H1 (cell line): ENCODE results near the gene RPIA. TPM values are rescaled to one million over a fixed set of nuclear protein-coding genes. Genes with fewer than 3 reads are reported as not detected.

Experiments used
- CTCF ChIA-PET: fragments of 300-600 bp; sonication (Branson Sonifier 250); formaldehyde crosslinking; loops from one replicate; lab custom pipeline; 2021; ENCODE audit not compliant: partially characterized antibody; lab: Charles Lee
- POLR2A ChIA-PET: fragments of 300-600 bp; sonication (Branson Sonifier 250); formaldehyde crosslinking; loops from one replicate; lab custom pipeline; 2021; ENCODE audit warnings: inconsistent platforms; ENCODE audit not compliant: partially characterized antibody; lab: Charles Lee
- DNase-seq, 2 experiments: peaks; one replicate each; pipeline versions ENCODE4 v3.0.0 to v3.0.0-alpha.2; 2010 to 2022; ENCODE audit warnings: low spot score in 2 of 2, low read depth in 1 of 2, mixed read lengths in 1 of 2
- FAIRE-seq: peaks from 2 replicates; lab custom pipeline; 2011; peaks lifted over from hg19 to GRCh38; lab: Jason Lieb, UNC
- H2AFZ ChIP-seq: 2 replicates; pipeline ENCODE4 v1.8.1; 2012; ENCODE audit warnings: low read length, inconsistent platforms
- H2AK5ac ChIP-seq: 2 replicates; pipeline ENCODE4 v1.6.1; 2013; ENCODE audit warnings: low read depth, low read length
- H2BK120ac ChIP-seq: replicated peaks from 2 replicates; pipeline ENCODE3; 2013; ENCODE audit warnings: low read depth, low read length, inconsistent platforms
- H2BK12ac ChIP-seq: 2 replicates; pipeline ENCODE4 v1.6.1; 2013; ENCODE audit warnings: low read depth, low read length
- H2BK15ac ChIP-seq: 2 replicates; pipeline ENCODE4 v1.6.1; 2013; ENCODE audit warnings: low read length
- H2BK20ac ChIP-seq: 2 replicates; pipeline ENCODE4 v1.6.1; 2013; ENCODE audit warnings: low read length
- H2BK5ac ChIP-seq: 2 replicates; pipeline ENCODE4 v1.6.1; 2013; ENCODE audit warnings: low read depth, low read length
- H3K14ac ChIP-seq: 2 replicates; pipeline ENCODE4 v1.6.1; 2013; ENCODE audit warnings: inconsistent platforms; ENCODE audit not compliant: insufficient read length
- H3K18ac ChIP-seq: 2 replicates; pipeline ENCODE4 v1.6.1; 2013; ENCODE audit warnings: low read length; ENCODE audit errors: extremely low read depth
- H3K23ac ChIP-seq: 2 replicates; pipeline ENCODE4 v1.6.1; 2013; ENCODE audit warnings: inconsistent platforms; ENCODE audit not compliant: insufficient read length
- H3K23me2 ChIP-seq: 2 replicates; pipeline ENCODE4 v1.6.1; 2013; ENCODE audit warnings: low read depth, low read length
- H3K27ac ChIP-seq: 2 replicates; pipeline ENCODE4 v1.6.1; 2011; ENCODE audit warnings: low read depth, low read length, inconsistent platforms
- H3K27me3 ChIP-seq, 4 experiments: replicated peaks in 1 of 4; 1 replicate in 1 of 4; 2 replicates in 3 of 4; pipeline versions ENCODE4 v1.6.1 to v1.8.1; 2011 to 2013; ENCODE audit warnings: low read length in 3 of 4, mild to moderate bottlenecking in 3 of 4, inconsistent platforms in 2 of 4, mixed read lengths in 2 of 4, moderate library complexity in 1 of 4; ENCODE audit not compliant: control insufficient read depth in 3 of 4, insufficient read depth in 3 of 4; ENCODE audit errors: extremely low read depth in 1 of 4
- H3K36me3 ChIP-seq, 4 experiments: 2 replicates each; pipeline versions ENCODE4 v1.6.1 to v1.8.1; 2011 to 2013; ENCODE audit warnings: mild to moderate bottlenecking in 4 of 4, low read length in 3 of 4, moderate library complexity in 2 of 4, control low read depth in 1 of 4, inconsistent platforms in 1 of 4; ENCODE audit not compliant: insufficient read depth in 4 of 4, control insufficient read depth in 2 of 4
- H3K4ac ChIP-seq: replicated peaks from 2 replicates; pipeline ENCODE3; 2013; ENCODE audit warnings: low read length, low read depth, mixed read lengths, inconsistent platforms; ENCODE audit not compliant: insufficient read length
- H3K4me1 ChIP-seq, 4 experiments: replicated peaks in 1 of 4; 1 replicate in 1 of 4; 2 replicates in 3 of 4; pipeline versions ENCODE4 v1.6.1 to v1.8.1; 2011 to 2013; ENCODE audit warnings: low read length in 3 of 4, inconsistent platforms in 2 of 4, mixed read lengths in 1 of 4; ENCODE audit not compliant: insufficient read depth in 4 of 4, control insufficient read depth in 3 of 4
- H3K4me2 ChIP-seq, 2 experiments: 2 replicates each; pipeline versions ENCODE4 v1.6.1 to v1.8.1; 2011 to 2013; ENCODE audit warnings: low read depth in 2 of 2, low read length in 2 of 2, control low read depth in 1 of 2, inconsistent platforms in 1 of 2, mild to moderate bottlenecking in 1 of 2; ENCODE audit not compliant: insufficient read depth in 1 of 2
- H3K4me3 ChIP-seq, 4 experiments: fragments of 200-600, 300-600 bp in 1 of 4; sonication (generic), shearing (Covaris generic), sonication (Bioruptor Twin) in 1 of 4; 2 replicates each; pipeline versions ENCODE4 v1.5.1 to v1.8.1; 2011 to 2016; ENCODE audit warnings: low read length in 4 of 4, low read depth in 3 of 4, control low read depth in 2 of 4, inconsistent platforms in 2 of 4, mild to moderate bottlenecking in 2 of 4, mixed read lengths in 1 of 4, moderate library complexity in 1 of 4; ENCODE audit not compliant: insufficient read depth in 2 of 4; ENCODE audit errors: extremely low read depth in 1 of 4
- H3K56ac ChIP-seq: replicated peaks from 2 replicates; pipeline ENCODE3; 2013; ENCODE audit warnings: low read depth, mild to moderate bottlenecking, mixed read lengths, low read length, inconsistent platforms; ENCODE audit not compliant: insufficient read length
- H3K79me1 ChIP-seq: 2 replicates; pipeline ENCODE4 v1.6.1; 2013; ENCODE audit warnings: low read depth, low read length, control low read depth
- H3K79me2 ChIP-seq, 2 experiments: 2 replicates each; pipeline versions ENCODE4 v1.6.1 to v1.8.1; 2012 to 2013; ENCODE audit warnings: low read length in 2 of 2, mild to moderate bottlenecking in 2 of 2, inconsistent platforms in 1 of 2; ENCODE audit not compliant: insufficient read depth in 2 of 2, control insufficient read depth in 1 of 2
- H3K9ac ChIP-seq, 4 experiments: replicated peaks in 1 of 4; 1 replicate in 1 of 4; 2 replicates in 3 of 4; pipeline versions ENCODE4 v1.6.1 to v1.8.1; 2011 to 2013; ENCODE audit warnings: low read depth in 3 of 4, low read length in 3 of 4, control low read depth in 2 of 4, mild to moderate bottlenecking in 2 of 4, moderate library complexity in 2 of 4, inconsistent platforms in 1 of 4; ENCODE audit errors: extremely low read depth in 1 of 4
- H3K9me3 ChIP-seq, 2 experiments: 2 replicates each; pipeline versions ENCODE4 v1.6.1 to v1.8.1; 2012 to 2013; ENCODE audit warnings: mild to moderate bottlenecking in 2 of 2, moderate library complexity in 2 of 2, control low read depth in 1 of 2, inconsistent platforms in 1 of 2, low read depth in 1 of 2, low read length in 1 of 2, mixed read lengths in 1 of 2; ENCODE audit not compliant: insufficient read depth in 2 of 2
- H4K20me1 ChIP-seq, 2 experiments: replicated peaks in 1 of 2; 2 replicates each; pipeline versions ENCODE3 to v1.8.1; 2011 to 2013; ENCODE audit warnings: inconsistent platforms in 2 of 2, low read length in 2 of 2, mild to moderate bottlenecking in 1 of 2; ENCODE audit not compliant: insufficient read depth in 2 of 2, control insufficient read depth in 1 of 2
- H4K5ac ChIP-seq: 2 replicates; pipeline ENCODE4 v1.6.1; 2013; ENCODE audit warnings: low read length, low read depth, mixed read lengths, inconsistent platforms; ENCODE audit not compliant: insufficient read length
- H4K8ac ChIP-seq: 2 replicates; pipeline ENCODE4 v1.8.0; 2013; ENCODE audit warnings: mild to moderate bottlenecking, moderate library complexity, low read length, inconsistent platforms; ENCODE audit not compliant: insufficient read depth; ENCODE audit errors: extremely low read depth
- H4K91ac ChIP-seq: replicated peaks from 2 replicates; pipeline ENCODE3; 2013; ENCODE audit warnings: low read length, mixed read lengths, inconsistent platforms; ENCODE audit not compliant: insufficient read length
- CHD2 ChIP-seq: IDR thresholded peaks from 2 replicates; pipeline ENCODE4 v1.6.1; 2012; ENCODE audit warnings: low read length, improper control_type of control experiment
- JUN ChIP-seq: IDR thresholded peaks from 2 replicates; pipeline ENCODE4 v1.6.1; 2011; ENCODE audit warnings: low read depth, mild to moderate bottlenecking, improper control_type of control experiment, low read length
- KDM1A ChIP-seq: fragments of 200-600, 300-600 bp; sonication (generic); IDR thresholded peaks from 2 replicates; pipeline ENCODE4 v1.7.1; 2016; ENCODE audit warnings: mild to moderate bottlenecking, low read length, borderline replicate concordance
- KDM4A ChIP-seq: IDR thresholded peaks from one replicate; pipeline ENCODE4 v1.7.1; 2012; ENCODE audit warnings: low read depth, mild to moderate bottlenecking, moderate library complexity, low read length, inconsistent platforms; ENCODE audit not compliant: severe bottlenecking
- NRF1 ChIP-seq: IDR thresholded peaks from 2 replicates; pipeline ENCODE4 v1.6.1; 2011; ENCODE audit warnings: mild to moderate bottlenecking, low read depth, low read length, improper control_type of control experiment
- SIN3A ChIP-seq, 2 experiments: IDR thresholded peaks in 1 of 2; conservative IDR thresholded peaks in 1 of 2; 2 replicates each; pipeline ENCODE4 v1.6.1; 2011 to 2012; ENCODE audit warnings: low read length in 2 of 2, improper control_type of control experiment in 1 of 2, low read depth in 1 of 2, mild to moderate bottlenecking in 1 of 2
- TAF1 ChIP-seq: IDR thresholded peaks from 2 replicates; pipeline ENCODE4 v1.6.1; 2011; ENCODE audit warnings: mild to moderate bottlenecking, low read depth, low read length
- TCF12 ChIP-seq: IDR thresholded peaks from 2 replicates; pipeline ENCODE4 v1.6.1; 2011; ENCODE audit warnings: low read depth, mild to moderate bottlenecking, low read length
- WGBS, 2 experiments: shearing (Covaris generic) in 1 of 2; methylation state at CpG; one replicate each; pipeline versions ENCODE4 v1.1.6 to v1.1.7; 2013 to 2015; ENCODE audit warnings: low lambda C conversion rate in 2 of 2, mixed read lengths in 2 of 2, inconsistent platforms in 1 of 2, low coverage in 1 of 2, missing lambda C conversion rate in 1 of 2; ENCODE audit not compliant: insufficient replicate concordance in 2 of 2, insufficient coverage in 1 of 2, insufficient read length in 1 of 2; ENCODE audit errors: extremely low coverage in 1 of 2, missing lambda C conversion rate in 1 of 2; 5-methylcytosine and 5-hydroxymethylcytosine counted together
- polyA plus RNA-seq, 7 experiments: library from polyadenylated mRNA; depleted of rRNA in 3 of 7; stranded (reverse) in 5 of 7; unstranded in 2 of 7; fragments of >200 nt in 5 of 7; fragments of 200-250 nt in 2 of 7; gene quantifications; 1 replicate in 5 of 7; 2 replicates in 1 of 7; 4 replicates in 1 of 7; pipeline versions ENCODE4 v1.2.1 to v1.2.3, GENCODE V29; 2011 to 2013; ENCODE audit warnings: missing spikeins in 2 of 7, mixed read lengths in 2 of 7
- total RNA-seq: library from RNA; stranded (reverse); fragmentation: NEBNext Ultra II Directional; extraction: Animal tissue kit (Norgen Biotek cat#: 25700); gene quantifications from 2 replicates; pipeline ENCODE4 v1.2.1, GENCODE V29; 2021
- TF ChIP-seq, protein P1 (sequence below): IDR thresholded peaks from 2 replicates; pipeline ENCODE4 v1.6.1; 2012; ENCODE audit warnings: inconsistent platforms
- TF ChIP-seq, protein P2 (sequence below), 3 experiments: IDR thresholded peaks; 1 replicate in 2 of 3; 2 replicates in 1 of 3; pipeline versions ENCODE4 v1.5.1 to v1.6.1; 2011; ENCODE audit warnings: low read length in 3 of 3, mild to moderate bottlenecking in 3 of 3, inconsistent platforms in 2 of 3, low read depth in 1 of 3, moderate library complexity in 1 of 3; ENCODE audit not compliant: insufficient read depth in 1 of 3; ENCODE audit errors: control extremely low read depth in 1 of 3

RPIA gene
- total and polyA plus RNA-seq, 2 of the 8 experiments (the other 6 are each of a cell fraction or from before 2014, with no cell fraction given): 13.1 to 24.0 TPM

DNA sequence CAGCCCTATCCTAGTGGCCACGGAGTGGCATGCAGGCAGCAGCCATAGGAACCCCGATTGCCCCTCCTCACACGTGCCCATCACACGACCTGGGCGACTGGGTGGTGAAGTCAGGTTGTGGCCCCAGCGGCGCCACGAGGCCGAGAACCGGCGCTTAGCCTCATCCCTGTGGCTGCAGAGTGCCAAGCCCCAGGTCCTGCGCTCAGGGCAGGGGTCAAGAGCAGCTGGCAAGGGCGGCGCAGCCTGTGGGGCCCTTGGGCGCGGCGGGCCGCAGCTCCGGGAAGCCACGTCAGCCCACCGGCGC is 73.3 kb downstream of the RPIA start:
- Histone ChIP-seq H3K36me3 (no peaks in the 10 kb centered on the region), H3K4me1 (peaks cover 0 to 4% (median 1%) of the 10 kb centered on the region in 4 experiments; a peak in 4 of 7 replicates), H4K91ac (no peak overlapping the region), H3K79me1 (no peaks in the 10 kb centered on the region), H3K9ac (no peak overlapping the region), H3K14ac (no peak overlapping the region), H3K79me2 (no peaks in the 10 kb centered on the region), H2BK20ac (no peak overlapping the region), H3K9me3 (peaks cover 3 to 7% of the 10 kb centered on the region in 2 experiments; a peak in 1 of 4 replicates), H3K23me2 (peaks cover 10% of the 10 kb centered on the region; the same call in 1 of the 2 replicates), H3K56ac (no peak overlapping the region), H3K4me3 (peak overlapping the region; percentile 29 to 59 (median 45)), H2AK5ac (no peak overlapping the region), H4K8ac (no peak overlapping the region; the same call in 1 of the 2 replicates), H4K5ac (no peak overlapping the region), H3K4me2 (peak overlapping the region; percentile 89 to 91), H2BK120ac (no peak overlapping the region), H2AFZ (0 out of 2 replicates have a peak overlapping the region, but pooled peaks have one; percentile 12), H3K27me3 (peaks cover 8 to 27% (median 18%) of the 10 kb centered on the region in 4 experiments), H3K23ac (no peak overlapping the region), H2BK12ac (no peak overlapping the region), H2BK5ac (no peak overlapping the region), H3K4ac (no peak overlapping the region), H2BK15ac (no peak overlapping the region), H3K27ac (no peak overlapping the region), H3K18ac (no peak overlapping the region), H4K20me1 (peaks cover 0 to 2% of the 10 kb centered on the region in 2 experiments)
- ChIA-PET POLR2A (no interaction called here), CTCF (interaction anchor here (0.7 kb wide), 1 partner anchor 12 kb away, joined by 3 read pairs; no protein-coding TSS in a partner anchor)
- peak in 1 of 2 experiments; percentile 62 for DNase-seq
- no peak for FAIRE-seq
- WGBS, 2 experiments: 39% methylated on average over 21 of the region's 22 CpGs; no CpG with 5 or more reads in 1 of the 2 experiments
- no peak for TF ChIP-seq TAF1
- TF ChIP-seq JUN: no peak
- no peak for TF ChIP-seq NRF1
- TF ChIP-seq KDM4A: no peak
- TF ChIP-seq, protein P1, sequence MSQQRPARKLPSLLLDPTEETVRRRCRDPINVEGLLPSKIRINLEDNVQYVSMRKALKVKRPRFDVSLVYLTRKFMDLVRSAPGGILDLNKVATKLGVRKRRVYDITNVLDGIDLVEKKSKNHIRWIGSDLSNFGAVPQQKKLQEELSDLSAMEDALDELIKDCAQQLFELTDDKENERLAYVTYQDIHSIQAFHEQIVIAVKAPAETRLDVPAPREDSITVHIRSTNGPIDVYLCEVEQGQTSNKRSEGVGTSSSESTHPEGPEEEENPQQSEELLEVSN: peak; percentile 63; the same call in 1 of the 2 replicates
- no peak for TF ChIP-seq SIN3A (conservative IDR thresholded peaks at IDR 0.05 in 1 of 2, IDR thresholded peaks at IDR 0.05 in 1 of 2; ENCODE audit: low read depth in 1 of 2, low read length in 2 of 2)
- TF ChIP-seq CHD2: no peak
- TF ChIP-seq TCF12: no peak
- no peak for TF ChIP-seq KDM1A
- TF ChIP-seq, protein P2, sequence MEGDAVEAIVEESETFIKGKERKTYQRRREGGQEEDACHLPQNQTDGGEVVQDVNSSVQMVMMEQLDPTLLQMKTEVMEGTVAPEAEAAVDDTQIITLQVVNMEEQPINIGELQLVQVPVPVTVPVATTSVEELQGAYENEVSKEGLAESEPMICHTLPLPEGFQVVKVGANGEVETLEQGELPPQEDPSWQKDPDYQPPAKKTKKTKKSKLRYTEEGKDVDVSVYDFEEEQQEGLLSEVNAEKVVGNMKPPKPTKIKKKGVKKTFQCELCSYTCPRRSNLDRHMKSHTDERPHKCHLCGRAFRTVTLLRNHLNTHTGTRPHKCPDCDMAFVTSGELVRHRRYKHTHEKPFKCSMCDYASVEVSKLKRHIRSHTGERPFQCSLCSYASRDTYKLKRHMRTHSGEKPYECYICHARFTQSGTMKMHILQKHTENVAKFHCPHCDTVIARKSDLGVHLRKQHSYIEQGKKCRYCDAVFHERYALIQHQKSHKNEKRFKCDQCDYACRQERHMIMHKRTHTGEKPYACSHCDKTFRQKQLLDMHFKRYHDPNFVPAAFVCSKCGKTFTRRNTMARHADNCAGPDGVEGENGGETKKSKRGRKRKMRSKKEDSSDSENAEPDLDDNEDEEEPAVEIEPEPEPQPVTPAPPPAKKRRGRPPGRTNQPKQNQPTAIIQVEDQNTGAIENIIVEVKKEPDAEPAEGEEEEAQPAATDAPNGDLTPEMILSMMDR (IDR thresholded peaks at IDR 0.05; ENCODE audit: control extremely low read depth in 1 of 3, insufficient read depth in 1 of 3, low read depth in 1 of 3, low read length in 3 of 3): peak; percentile 15 to 42 (median 33); a peak in 3 of 4 replicates
